Gastroesophageal sphincter (tissue), 4 donors: ENCODE data around the gene CARD9. TPM values are rescaled to one million over a fixed set of nuclear protein-coding genes. Genes with fewer than 3 reads are reported as not detected.

Experiments used
- ATAC-seq: fragments of 150-250 bp; one replicate; pipeline ENCODE4 v1.9.1; 2016; ENCODE audit warnings: mild to moderate bottlenecking, moderate library complexity
- H3K27ac ChIP-seq, 4 donors: fragments of 200-600 bp; sonication (generic) in 3 of 4; 1 replicate in 3 of 4; 2 replicates in 1 of 4; pipeline ENCODE4 v1.5.1; 2016 to 2019
- H3K27me3 ChIP-seq: fragments of 200-600 bp; sonication (generic); one replicate; pipeline ENCODE4 v1.5.1; 2019
- H3K36me3 ChIP-seq, 2 donors: fragments of 200-600 bp; sonication (generic); one replicate each; pipeline ENCODE4 v1.5.1; 2019; ENCODE audit warnings: control low read depth in 1 of 2
- H3K4me1 ChIP-seq, 3 donors: fragments of 200-600 bp; sonication (generic); 1 replicate in 2 of 3; 2 replicates in 1 of 3; pipeline ENCODE4 v1.5.1; 2016 to 2019; ENCODE audit warnings: control low read depth in 2 of 3
- H3K4me3 ChIP-seq, 2 donors: fragments of 200-600 bp; sonication (generic); one replicate each; pipeline ENCODE4 v1.5.1; 2019; ENCODE audit warnings: mild to moderate bottlenecking in 1 of 2, moderate library complexity in 1 of 2
- H3K9me3 ChIP-seq, 3 donors: fragments of 200-600 bp; sonication (generic); one replicate each; pipeline ENCODE4 v1.5.1; 2017 to 2019; ENCODE audit warnings: control low read depth in 2 of 3
- CTCF ChIP-seq, 4 experiments: fragments of 200-600 bp in 2 of 4; fragments of 450-650 bp in 2 of 4; sonication (generic) in 1 of 4; IDR thresholded peaks; one replicate each; pipeline ENCODE4 v1.5.1; 2017 to 2019; ENCODE audit warnings: antibody characterized with exemption in 4 of 4, mild to moderate bottlenecking in 2 of 4, moderate library complexity in 2 of 4
- EP300 ChIP-seq: sonication (generic); formaldehyde crosslinking; IDR thresholded peaks from one replicate; pipeline ENCODE4 v1.6.1; 2017; ENCODE audit warnings: antibody characterized with exemption, mild to moderate bottlenecking
- POLR2A ChIP-seq, 2 donors: fragments of 450-650 bp; IDR thresholded peaks; one replicate each; pipeline ENCODE4 v1.6.1; 2017; ENCODE audit warnings: antibody characterized with exemption in 2 of 2, mild to moderate bottlenecking in 2 of 2, moderate library complexity in 1 of 2
- POLR2AphosphoS5 ChIP-seq: sonication (generic); formaldehyde crosslinking; IDR thresholded peaks from one replicate; pipeline ENCODE4 v1.6.1; 2017; ENCODE audit warnings: antibody characterized with exemption
- WGBS, 2 donors: methylation state at CpG; one replicate each; pipeline ENCODE4 v1.1.5; 2018; ENCODE audit warnings: low coverage in 1 of 2; 5-methylcytosine and 5-hydroxymethylcytosine counted together
- total RNA-seq, 4 donors: library from RNA; depleted of rRNA; stranded (reverse); fragments of >200 nt; gene quantifications; one replicate each; pipeline ENCODE4 v1.1.0, GENCODE V29; 2016

The CARD9 gene
- total RNA-seq, 4 donors from 2014 or later, result 1.3 to 2.3 (median 1.8) TPM

GRCh38 chr9:136418182-136419091 is 45.0 kb upstream of the CARD9 start:
- ATAC-seq, result no peak
- WGBS, 2 donors, result 89 to 91% methylated on average over 7 of the region's 48 CpGs
- peaks cover 0 to 100% of the 10 kb centered on the region in 2 donors for H3K36me3 ChIP-seq
- no peak overlapping the region for H3K27ac ChIP-seq
- TF ChIP-seq CTCF (IDR thresholded peaks at IDR 0.05) (no peak), EP300 (no peak), POLR2AphosphoS5 (no peak), POLR2A (IDR thresholded peaks at IDR 0.05) (no peak)
- no peaks in the 10 kb centered on the region for H3K27me3 ChIP-seq
- H3K4me3 ChIP-seq, result no peak overlapping the region
- H3K9me3 ChIP-seq, result no peaks in the 10 kb centered on the region
- H3K4me1 ChIP-seq, result no peaks in the 10 kb centered on the region

GRCh38 chr9:136416914-136417313 is 43.4 kb upstream of the CARD9 start:
- no peak overlapping the region for H3K27ac ChIP-seq
- TF ChIP-seq CTCF (IDR thresholded peaks at IDR 0.05), result no peak
- TF ChIP-seq POLR2AphosphoS5, result no peak
- no peak for TF ChIP-seq EP300
- TF ChIP-seq POLR2A (IDR thresholded peaks at IDR 0.05), result no peak
- 80% methylated on average over 2 of the region's 19 CpGs; no CpG with 5 or more reads in 1 of the 2 donors for WGBS, 2 donors
- peaks cover 0 to 11% (median 0%) of the 10 kb centered on the region in 3 donors for H3K4me1 ChIP-seq
- no peaks in the 10 kb centered on the region for H3K9me3 ChIP-seq
- ATAC-seq, result no peak
- H3K27me3 ChIP-seq, result no peaks in the 10 kb centered on the region
- H3K4me3 ChIP-seq, result no peak overlapping the region
- H3K36me3 ChIP-seq, result peaks cover 0 to 100% of the 10 kb centered on the region in 2 donors

GRCh38 chr9:136416427-136416826 is 43.0 kb upstream of the CARD9 start:
- Histone ChIP-seq H3K27me3 (no peaks in the 10 kb centered on the region), H3K9me3 (no peaks in the 10 kb centered on the region), H3K4me1 (peaks cover 0 to 16% (median 3%) of the 10 kb centered on the region in 3 donors), H3K27ac (no peak overlapping the region), H3K36me3 (peaks cover 0 to 95% of the 10 kb centered on the region in 2 donors), H3K4me3 (no peak overlapping the region)
- TF ChIP-seq CTCF (IDR thresholded peaks at IDR 0.05), result no peak
- TF ChIP-seq POLR2AphosphoS5, result no peak
- TF ChIP-seq EP300, result no peak
- no peak for TF ChIP-seq POLR2A (IDR thresholded peaks at IDR 0.05)
- 92 to 93% methylated on average over 2 to 6 of the region's 8 CpGs for WGBS, 2 donors
- no peak for ATAC-seq

GRCh38 chr9:136412962-136413361 is 39.5 kb upstream of the CARD9 start:
- TF ChIP-seq POLR2A (IDR thresholded peaks at IDR 0.05), result no peak
- TF ChIP-seq EP300, result no peak
- no peak for TF ChIP-seq POLR2AphosphoS5
- no peak for TF ChIP-seq CTCF (IDR thresholded peaks at IDR 0.05)

More at GRCh38 chr9:136412962-136413361, 39.5 kb upstream of the CARD9 start:
- peaks cover 0 to 63% of the 10 kb centered on the region in 2 donors for H3K36me3 ChIP-seq
- no peak overlapping the region for H3K4me3 ChIP-seq
- no peak overlapping the region for H3K27ac ChIP-seq
- H3K4me1 ChIP-seq, result peaks cover 0 to 40% (median 12%) of the 10 kb centered on the region in 3 donors
- ATAC-seq, result no peak
- no peaks in the 10 kb centered on the region for H3K9me3 ChIP-seq
- no peaks in the 10 kb centered on the region for H3K27me3 ChIP-seq
- WGBS, 2 donors, result 37 to 74% methylated on average over 2 to 4 of the region's 9 CpGs
